GM21825 (cell line): ENCODE measurements around the gene CCN2.

ENCODE experiments used
- ATAC-seq: cut with Tn5 transposase; IDR thresholded peaks from one replicate; pipeline ENCODE4 v1.9.1; 2021; ENCODE audit warnings: mild to moderate bottlenecking, moderate library complexity; ENCODE audit not compliant: unreplicated experiment

CCN2 gene

DNA sequence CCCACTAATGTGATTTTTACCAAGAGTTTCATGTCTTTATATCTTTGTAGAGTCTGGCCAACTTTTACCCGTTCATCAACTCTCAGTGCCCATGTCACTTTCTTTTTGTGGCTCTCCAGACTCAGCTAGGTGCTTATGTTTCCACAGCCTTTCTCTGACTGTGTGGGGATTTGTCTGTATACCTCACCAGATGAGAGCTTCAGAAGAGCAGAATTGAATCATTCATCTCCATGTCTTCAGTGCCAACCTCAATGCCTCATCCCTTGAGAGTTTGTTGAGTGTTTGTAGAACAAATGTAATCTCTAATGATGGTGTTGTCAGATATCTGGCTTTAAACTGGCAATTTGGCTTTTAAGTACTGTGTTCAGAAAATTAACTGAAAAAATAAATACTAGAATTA is 16.8 kb upstream of the CCN2 start:
- no peak for ATAC-seq

DNA sequence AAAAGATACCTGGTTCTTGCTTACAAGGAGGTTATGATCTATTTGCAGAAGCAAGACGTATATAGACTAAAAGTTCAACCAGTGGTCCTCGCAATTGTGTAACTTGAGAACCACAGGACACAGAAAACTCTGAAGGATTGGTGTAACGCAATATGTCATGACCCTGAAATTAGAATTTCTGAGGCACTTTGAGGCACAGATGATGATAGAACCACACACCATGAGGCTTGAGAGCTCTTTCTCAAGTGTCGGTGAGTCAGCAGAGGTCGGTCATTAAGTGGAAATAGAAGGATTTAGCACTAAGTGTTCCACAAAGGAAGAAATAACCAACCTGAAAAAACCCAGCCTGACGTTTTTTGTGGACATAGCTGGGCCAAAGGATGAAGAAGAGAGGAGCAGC is 15.3 kb upstream of the CCN2 start:
- ATAC-seq: no peak

DNA sequence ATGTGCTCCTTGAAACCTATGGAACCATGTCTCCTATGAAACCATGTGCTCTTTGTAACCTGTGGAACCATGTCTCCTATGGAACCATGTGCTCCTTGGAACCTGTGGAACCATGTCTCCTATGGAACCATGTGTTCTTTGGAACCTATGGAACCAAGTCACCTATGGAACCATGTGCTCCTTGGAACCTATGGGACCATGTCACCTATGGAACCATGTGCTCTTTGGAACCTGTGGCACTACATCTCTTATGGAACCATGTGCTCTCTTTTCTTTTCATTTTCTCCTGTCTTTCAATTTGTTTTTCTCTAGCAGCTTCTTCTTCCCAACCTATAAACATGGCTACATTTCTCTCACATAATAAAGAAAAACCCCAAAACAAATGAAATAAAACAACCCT is 11.9 kb upstream of the CCN2 start:
- no peak for ATAC-seq

DNA sequence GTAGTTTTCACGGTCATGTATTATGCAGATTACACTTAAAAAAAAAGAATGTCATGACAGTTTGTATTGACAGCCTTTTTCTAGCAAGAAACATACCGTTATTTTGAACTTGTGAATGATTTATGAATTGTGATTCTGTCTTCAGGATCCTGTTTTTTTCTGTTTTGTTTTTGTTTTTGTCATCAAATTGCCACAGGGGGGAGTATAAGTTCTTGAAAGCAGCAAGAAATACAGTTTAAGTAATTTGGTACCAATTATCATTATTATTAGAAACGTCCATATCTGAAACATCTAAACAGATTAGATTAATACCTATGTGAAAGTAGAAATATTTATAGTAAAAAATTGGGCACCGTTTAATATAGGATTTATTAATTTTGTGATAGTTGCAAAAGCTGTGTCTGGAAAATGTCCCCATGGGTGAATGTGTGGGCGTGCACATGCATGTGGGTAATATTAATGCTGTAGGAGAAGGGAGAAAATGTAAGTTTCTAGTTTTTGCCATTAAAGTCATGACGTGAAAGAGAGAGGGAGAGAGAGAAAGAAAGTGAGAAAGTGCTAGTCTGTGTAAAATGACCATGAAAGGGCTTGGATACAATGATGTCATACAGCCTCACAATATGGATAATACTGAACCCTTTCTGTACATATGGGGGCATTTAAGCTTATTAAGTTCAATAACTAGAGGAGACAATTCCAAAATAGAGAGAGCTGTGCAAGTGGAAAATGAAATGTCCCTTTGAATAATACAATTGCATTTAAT is 9.4 kb upstream of the CCN2 start:
- ATAC-seq: no peak

DNA sequence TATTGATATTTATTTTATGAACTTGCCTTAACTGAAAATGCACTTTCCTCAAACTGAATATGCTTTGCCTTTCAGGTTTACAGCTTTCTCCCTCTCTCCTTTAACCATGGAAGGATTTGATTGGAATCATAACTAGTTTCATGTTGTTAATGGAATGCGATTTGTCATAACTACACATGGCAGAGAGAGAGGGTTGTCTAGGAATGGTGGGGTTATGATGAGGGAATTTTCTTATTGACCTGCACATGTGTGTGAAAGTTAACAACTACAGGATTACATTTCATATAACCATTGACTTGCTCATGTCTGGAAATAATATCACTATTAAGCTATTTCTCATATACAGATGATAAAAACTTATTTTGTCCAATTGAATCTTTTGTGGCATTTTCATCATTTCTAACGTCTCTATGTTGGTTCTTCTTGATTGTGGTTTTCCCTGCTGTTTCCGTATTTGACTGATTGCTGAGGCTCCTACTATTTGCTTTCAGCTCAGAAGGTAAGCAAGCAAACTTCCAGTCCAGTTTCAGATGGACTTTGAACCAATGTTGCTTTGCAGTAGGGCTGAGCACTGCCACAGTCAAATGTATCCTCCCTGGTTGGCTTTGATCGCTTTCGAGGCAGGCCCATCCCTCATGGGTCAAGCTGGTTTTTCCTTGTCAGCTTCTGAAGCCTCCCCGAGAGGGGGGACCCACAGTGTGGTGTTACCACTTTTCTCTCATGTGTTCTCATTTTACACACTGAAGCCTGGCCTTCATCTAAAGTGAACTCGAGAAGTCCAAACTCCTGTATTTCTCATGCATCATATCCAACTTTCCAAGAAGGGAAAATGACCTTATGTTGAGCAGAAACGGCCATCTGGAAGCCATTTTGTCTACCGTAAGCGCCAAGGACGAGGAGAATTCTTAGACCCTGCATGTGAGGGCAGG is 7.6 kb upstream of the CCN2 start:
- ATAC-seq: no peak

DNA sequence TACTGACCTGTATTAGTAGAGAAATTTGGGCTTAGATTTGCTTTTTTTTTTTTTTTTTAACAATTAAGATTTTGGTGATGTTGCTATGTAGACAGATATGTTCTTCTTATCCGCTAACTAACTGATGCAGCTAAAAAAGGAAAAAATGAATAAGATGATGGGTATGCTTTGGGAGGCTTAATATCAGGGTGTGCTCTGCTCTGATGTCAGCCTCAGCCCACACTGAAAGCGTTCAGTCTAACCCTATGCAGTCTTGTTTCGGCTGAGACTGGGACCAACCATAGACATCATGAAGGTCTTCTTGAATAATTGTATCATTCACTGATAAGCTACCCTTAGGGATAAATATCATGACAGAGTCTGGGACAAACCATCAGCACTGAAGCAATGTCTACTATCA is 6.9 kb upstream of the CCN2 start:
- no peak for ATAC-seq

DNA sequence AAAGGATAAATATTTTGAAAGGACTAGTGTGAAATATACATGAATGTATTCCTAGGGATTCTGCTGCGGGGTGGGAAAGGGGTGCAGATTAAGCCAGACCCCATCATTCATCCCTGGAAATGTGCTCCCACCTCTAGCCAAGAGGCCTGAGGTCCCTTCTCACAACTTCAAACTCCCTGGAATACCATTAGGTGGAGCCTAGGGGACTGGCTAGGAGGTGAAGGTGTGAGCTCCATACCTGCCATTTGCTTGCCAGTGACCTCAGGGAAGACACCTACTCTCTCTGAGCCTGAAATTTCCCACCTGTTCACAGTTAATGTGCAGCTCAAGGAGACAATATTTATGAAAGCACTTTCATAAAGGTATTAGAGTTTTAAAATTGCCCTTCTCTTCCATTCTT is 4.7 kb upstream of the CCN2 start:
- ATAC-seq: no peak

DNA sequence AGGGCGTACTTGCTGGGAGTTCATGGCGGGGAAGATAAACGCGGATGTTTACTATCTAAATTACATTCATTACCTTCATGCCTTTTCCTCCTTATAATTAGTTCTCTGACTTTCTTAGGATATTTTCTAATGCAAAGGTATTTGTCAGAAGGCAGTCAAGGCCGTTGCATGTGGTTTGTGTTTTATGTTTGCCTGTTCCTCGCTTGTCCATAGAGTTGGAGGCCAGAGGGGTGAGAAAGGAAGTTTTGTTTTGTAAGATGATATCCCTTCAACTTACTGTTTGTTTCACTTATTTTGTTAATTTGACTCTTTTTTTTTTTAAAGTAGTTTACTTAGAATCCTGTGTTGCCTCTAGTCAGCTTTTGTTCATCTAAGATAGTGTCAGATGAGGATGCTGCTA is 4.0 kb upstream of the CCN2 start:
- no peak for ATAC-seq

DNA sequence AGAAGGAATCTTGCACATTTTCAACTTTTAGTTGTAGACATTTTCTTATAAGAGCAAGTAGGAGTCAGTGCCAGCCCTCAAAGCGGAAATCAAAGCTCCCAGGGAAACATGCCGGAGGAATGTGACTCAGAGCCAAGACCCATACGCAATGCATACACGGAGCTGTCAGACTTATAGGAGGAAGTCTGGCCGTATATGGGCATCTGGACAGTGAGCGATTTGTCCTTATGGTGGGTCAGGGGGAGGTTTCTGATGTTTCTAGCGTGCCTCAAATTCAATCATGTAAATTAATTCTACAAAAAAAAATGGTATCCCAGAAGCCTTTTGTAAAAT is 3.6 kb upstream of the CCN2 start:
- ATAC-seq: no peak

DNA sequence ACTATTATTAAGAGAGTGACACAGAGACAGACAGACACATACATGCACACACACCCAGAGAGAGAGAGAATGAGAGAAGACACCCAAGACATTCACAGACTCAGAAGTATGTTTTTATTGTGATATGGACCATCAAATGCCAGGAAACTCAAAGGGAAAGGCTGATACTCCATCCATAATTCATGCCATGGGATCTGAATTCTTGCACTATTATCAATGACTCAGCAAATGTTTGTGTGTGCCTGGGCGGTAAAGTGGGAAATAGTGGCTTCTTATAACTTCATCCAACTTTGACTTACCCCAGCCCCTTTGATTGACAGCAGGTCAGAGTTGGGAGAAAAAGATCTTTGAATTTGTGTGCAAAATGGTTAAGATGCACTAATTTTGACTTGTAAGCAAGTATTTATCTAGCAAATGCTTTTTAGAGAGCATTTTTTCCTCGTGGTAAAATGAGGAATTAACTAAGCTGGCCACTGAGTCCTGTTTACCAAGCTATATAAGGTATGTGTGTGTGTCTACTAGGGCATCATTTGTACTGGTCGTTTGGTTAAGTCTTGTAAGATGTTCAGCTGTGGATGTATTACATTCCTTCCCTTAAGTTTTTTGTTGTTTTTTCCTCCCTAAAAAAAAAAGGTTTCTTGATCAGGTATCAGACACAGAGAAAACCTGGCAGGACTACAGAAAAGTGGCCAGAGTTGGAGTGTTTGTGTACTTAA is 3.0 kb upstream of the CCN2 start:
- ATAC-seq: no peak

DNA sequence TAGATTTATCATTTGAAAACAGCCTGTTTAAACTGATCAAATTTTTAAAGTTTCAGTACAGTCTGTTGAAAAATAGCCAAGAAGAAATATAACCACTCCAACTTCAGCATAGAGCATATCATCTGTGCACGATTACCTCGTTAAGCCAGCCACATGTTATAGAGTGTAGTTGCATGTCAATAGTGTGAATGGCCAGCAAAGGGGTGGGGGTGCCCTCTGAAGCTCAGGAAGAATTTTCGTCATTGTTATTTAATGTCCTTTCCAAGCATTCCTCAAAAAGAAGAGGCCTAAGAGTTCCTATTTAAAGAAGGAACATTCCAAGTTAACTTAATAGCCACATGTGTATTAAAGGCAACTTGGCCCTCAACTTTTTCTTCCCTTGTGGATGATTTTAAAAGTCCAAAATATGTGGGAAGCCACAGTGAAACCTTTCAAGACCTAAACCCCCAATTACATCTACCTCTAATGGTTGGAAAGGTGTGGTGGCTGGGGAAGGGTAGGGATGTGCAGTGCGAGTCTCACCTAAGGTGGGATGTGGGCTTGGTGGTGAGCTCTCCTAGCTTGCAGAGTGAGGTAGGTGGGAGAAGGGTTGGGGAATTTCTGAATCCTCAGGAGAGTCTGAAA is 1.8 kb upstream of the CCN2 start:
- no peak for ATAC-seq

DNA sequence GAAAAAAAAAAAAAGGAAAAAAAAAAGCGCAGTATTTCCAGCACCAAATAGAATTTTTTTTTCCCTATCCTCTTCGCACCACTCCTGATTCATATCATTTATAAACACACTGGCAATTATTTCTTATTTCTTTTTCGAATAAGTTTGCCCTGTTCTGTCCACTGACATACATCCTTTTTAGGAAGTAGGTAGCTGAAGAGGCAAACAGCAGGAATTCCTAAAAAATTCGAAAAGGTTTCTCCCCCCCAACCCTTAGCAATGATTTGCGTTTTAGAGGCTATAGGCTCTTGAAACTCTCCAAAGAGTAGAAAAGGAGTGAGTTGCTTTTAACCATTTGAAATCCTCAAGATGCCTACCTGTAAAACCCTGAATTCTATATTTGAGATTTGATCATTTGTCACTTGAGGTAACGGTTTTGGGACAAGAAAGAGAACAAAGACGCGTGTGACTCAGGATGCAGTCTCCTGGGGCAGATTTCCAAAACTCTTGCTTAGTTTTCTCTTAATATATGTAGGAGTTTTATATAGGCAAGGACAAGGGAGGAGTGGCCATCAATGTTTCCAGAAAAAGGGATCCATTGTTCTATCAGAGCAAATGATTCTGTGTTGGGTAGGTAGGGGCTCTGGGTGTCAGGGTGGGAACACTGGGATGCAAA is 531 bp upstream of the CCN2 start:
- ATAC-seq: no peak

DNA sequence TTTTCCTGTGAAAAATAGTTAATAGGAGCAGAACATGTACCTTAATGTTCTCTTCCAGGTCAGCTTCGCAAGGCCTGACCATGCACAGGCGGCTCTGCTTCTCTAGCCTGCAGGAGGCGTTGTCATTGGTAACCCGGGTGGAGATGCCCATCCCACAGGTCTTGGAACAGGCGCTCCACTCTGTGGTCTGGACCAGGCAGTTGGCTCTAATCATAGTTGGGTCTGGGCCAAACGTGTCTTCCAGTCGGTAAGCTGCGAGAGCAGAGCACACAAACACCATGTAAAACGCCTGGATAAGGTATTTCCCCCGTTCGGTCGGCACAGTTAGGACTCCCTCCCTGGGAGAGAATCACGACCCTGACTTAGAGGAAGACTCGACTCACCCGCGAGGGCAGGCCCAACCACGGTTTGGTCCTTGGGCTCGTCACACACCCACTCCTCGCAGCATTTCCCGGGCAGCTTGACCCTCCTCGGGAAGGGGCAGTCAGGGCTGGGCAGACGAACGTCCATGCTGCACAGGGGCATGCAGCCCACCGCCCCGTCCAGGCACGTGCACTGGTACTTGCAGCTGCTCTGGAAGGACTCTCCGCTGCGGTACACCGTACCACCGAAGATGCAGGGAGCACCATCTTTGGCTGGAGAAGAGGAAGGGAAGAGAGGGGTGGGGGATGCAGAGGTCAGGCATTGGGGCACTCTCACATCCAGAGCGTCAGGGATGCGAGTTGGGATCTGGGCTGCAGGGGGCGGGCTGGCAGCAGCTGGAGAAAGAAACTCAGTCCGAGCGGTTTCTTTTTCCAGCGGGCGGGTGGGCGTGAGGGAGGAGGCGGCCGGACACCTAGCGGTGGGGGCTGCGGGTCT is 1.0 kb downstream of the CCN2 start:
- ATAC-seq: no peak

DNA sequence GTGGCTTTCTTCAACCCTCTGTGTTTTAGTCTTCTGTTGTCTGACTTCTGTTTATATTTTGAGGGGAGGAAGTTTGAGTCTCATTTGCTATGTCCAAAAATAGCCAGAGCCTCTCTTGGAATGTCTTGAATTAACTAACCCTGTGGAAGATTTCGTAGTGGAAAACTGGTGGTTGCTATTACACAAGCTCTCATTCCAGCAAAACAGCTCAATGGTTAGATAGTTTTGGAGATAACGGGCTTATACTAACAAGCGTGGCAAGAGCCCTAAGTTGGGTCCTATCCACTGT is 1.6 kb downstream of the CCN2 start:
- ATAC-seq: no peak

DNA sequence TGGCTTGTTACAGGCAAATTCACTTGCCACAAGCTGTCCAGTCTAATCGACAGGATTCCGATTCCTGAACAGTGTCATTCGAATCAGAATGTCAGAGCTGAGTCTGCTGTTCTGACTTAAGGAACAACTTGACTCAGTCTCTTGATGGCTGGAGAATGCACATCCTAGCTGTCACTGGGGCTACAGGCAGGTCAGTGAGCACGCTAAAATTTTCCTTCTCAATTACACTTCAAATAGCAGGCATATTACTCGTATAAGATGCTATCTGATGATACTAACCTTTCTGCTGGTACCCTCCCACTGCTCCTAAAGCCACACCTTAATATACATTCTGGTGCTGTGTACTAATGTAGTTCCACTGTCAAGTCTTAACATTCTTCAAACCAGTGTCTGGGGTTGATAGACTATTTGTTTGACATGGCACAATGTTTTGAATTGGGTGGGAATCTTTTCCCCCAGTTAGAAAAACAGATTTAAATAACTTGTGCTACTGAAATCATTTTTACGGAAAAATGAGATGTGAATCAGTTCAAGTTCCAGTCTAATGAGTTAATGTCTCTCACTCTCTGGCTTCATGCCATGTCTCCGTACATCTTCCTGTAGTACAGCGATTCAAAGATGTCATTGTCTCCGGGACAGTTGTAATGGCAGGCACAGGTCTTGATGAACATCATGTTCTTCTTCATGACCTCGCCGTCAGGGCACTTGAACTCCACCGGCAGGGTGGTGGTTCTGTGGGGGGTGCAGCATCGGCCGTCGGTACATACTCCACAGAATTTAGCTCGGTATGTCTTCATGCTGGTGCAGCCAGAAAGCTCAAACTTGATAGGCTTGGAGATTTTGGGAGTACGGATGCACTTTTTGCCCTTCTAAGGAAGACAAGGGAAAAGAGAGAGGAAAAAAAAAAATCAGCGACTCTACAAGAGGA is 2.2 kb downstream of the CCN2 start:
- no peak for ATAC-seq

DNA sequence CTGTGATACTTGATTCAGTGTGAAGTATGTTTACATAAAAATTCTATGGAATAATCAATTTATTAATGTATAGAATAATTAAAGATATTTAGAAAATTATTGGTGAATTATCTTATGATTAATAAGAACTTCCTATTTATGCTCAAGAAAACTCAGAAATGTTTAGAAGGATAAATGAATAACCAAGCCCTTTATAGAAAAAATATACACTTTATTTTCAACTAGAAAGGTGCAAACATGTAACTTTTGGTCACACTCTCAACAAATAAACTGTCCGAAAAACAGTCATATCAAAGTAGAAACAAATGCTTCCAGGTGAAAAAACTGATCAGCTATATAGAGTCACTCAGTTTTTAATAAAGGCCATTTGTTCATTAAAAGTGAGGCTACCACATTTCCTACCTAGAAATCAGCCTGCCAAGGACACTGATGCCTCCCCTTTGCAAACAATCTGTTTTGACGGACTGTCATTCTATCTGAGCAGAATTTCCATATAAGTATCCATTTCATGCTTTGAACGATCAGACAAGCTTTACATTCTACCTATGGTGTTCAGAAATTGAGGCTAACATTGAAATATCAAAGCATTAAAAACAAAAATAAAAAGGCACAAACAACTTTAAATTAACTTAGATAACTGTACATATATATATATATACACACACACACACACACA is 3.0 kb downstream of the CCN2 start:
- no peak for ATAC-seq

DNA sequence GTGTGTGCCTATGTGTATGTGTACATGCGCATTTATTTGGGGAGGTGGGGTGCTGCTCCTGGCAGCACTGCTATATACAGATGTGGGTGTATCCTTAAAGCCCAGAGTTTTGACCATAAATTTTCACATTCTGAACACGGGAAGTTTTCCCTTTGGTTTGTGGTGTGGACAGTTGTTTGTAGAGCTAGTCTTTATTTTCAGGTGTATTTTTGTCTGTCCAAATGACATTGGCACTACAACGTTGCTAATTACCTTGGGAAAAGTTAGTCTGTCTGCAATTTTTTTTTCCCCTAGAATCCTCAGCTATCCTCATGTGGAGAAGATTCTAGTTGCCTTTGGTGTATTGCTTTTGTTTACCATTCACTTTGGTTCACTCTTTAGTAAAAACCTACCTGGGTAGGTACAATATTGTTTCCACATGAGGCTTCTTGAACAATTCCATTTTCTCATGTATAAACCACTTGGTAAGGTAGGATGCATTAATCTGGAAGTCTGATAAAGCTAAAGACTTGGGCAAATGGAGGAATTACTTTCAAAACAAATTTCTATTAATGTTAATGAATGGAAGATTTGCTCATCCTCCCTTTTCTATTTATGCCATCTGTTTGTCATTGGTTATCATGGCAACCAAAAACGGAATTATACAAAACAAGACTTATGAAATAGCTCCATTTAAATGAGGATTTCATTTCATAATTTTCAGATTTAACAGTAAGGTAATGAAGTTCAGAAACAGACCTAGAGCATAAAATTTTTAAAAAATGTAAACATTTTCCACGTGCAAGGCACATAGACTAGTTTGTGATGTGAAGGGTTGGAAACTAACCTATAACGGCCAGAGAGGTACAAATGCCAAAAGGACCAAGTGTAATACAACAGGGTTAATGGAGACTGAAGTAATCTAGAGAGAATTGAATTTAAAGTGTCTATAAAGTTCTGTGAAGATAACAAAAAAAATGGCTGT is 3.9 kb downstream of the CCN2 start:
- no peak for ATAC-seq
